GM13976 (cell line): ENCODE measurements around the gene SCT.

Experiments used
- DNase-seq: peaks from one replicate; pipeline ENCODE4 v3.0.0; 2012; ENCODE audit warnings: low spot score
- CTCF ChIP-seq: IDR thresholded peaks from 2 replicates; pipeline ENCODE4 v1.5.1; 2012; ENCODE audit warnings: borderline replicate concordance, mild to moderate bottlenecking; ENCODE audit not compliant: insufficient read depth; ENCODE audit errors: extremely low read depth, missing control alignments, control extremely low read depth
- in situ Hi-C: fragments of 300-500 bp; cut with MboI; formaldehyde crosslinking; loops from one replicate; pipeline ENCODE4 v1.12.0; 2022; ENCODE audit warnings: low sequenced_read_pairs, mixed read lengths, inconsistent platforms; ENCODE audit not compliant: unreplicated experiment

Gene SCT

GRCh38 chr11:593347-593746, 33.6 kb downstream of the SCT start:
- TF ChIP-seq CTCF = no peak
- no peak for DNase-seq
- in situ Hi-C loops = no loop called here

GRCh38 chr11:592918-593317, 34.1 kb downstream of the SCT start:
- DNase-seq = no peak
- in situ Hi-C loops = no loop called here
- no peak for TF ChIP-seq CTCF

GRCh38 chr11:592501-592900, 34.5 kb downstream of the SCT start:
- in situ Hi-C loops = no loop called here
- no peak for TF ChIP-seq CTCF

GRCh38 chr11:590997-591396, 36.0 kb downstream of the SCT start:
- in situ Hi-C loops = no loop called here
- DNase-seq = no peak

More at GRCh38 chr11:592501-592900, 34.5 kb downstream of the SCT start:
- DNase-seq = no peak

GRCh38 chr11:589798-590197, 37.2 kb downstream of the SCT start:
- DNase-seq = no peak
- in situ Hi-C loops = no loop called here
- no peak for TF ChIP-seq CTCF

More at GRCh38 chr11:590997-591396, 36.0 kb downstream of the SCT start:
- no peak for TF ChIP-seq CTCF

GRCh38 chr11:587978-588380, 39.0 kb downstream of the SCT start:
- in situ Hi-C loops = no loop called here
- no peak for DNase-seq
- TF ChIP-seq CTCF = no peak

GRCh38 chr11:587546-587945, 39.4 kb downstream of the SCT start:
- TF ChIP-seq CTCF = no peak
- DNase-seq = no peak
- in situ Hi-C loops = no loop called here
